ENCODE data around the gene SP6.
A peak's percentile ranks its signal among the peaks of the same experiment; 100 is the strongest.

The SP6 gene

DNA sequence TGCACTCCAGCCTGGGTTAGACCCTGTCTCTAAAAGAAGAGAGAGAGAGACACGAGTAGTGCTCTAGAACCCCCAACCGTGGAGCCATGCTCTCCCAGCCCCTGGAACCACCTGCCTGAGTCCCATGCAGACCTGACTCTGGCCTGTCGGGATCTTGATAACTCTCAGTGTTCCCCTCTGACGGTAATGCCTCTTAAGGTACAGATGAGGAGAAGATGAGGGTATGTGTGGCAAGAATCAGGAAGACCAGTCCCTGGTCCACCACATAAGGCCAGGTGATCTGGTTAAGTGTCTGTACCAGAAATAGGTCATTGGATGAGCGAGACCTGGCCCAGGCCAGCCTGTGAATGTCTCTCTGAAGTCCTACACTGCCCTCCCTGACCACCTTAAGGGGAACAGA lies 47.8 kb downstream of the SP6 start:
- DNase-seq (ENCODE audit: low spot score), result no peak
- in situ Hi-C loops (cut with MboI; ENCODE audit: low pct_unique_long_range_greater_than_20kb, low sequenced_read_pairs, unreplicated experiment), result no loop called here
- TF ChIP-seq CTCF (IDR thresholded peaks at IDR 0.05; ENCODE audit: extremely low read depth, insufficient read depth, missing control alignments), result no peak

DNA sequence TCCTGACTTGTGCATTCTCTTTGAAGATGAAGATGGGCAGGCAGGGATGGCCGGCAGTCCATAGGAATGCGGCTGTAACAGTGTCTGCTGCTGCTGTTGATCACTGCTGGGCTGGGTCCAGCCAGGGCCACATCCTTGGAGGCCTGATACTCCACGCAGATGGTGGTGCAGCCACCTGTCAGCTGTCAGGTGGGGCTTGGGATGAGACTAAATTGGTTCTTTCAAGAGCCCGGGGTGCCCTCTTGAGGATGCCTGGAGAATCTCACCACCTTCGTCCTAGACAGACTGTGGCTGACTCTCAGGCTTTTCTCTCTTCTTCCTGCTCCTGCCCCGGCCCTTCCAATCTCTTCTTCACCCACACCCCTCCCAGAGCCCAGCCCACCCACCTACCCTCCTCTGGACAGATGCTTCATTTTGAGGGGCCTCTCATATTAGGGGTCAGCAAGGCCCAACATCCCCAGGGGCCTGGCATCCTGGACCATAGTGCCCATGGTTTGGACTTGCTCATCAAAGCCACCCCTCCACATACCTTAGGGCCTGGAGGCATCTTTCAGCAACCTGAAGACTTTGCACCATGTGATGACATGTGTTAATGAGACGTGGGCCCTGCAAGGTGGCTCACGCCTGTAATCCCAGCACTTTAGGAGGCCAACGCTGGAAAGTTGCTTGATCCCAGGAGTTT lies 48.5 kb downstream of the SP6 start:
- in situ Hi-C loops (cut with MboI; ENCODE audit: low pct_unique_long_range_greater_than_20kb, low sequenced_read_pairs, unreplicated experiment), result no loop called here

DNA sequence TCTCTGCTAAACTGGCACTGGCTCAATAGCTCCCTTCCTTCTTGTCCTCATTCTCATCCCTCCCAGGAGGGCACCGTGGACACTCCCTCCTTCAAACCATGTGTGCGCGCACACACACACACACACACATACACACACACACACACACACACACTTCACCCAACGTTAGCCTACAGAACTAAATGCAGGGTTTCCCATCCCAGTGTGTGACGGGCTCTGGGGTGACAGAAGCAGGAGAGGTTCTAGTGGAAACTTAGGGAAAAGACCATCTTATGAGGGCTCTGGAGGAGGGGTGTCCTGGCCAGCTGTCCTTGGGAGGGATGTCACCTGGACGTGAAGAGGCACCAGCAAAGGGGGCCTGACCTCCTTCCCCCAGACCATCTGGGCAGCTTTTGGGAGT lies 49.1 kb downstream of the SP6 start:
- in situ Hi-C loops (cut with MboI; ENCODE audit: low pct_unique_long_range_greater_than_20kb, low sequenced_read_pairs, unreplicated experiment), result no loop called here
- no peak for DNase-seq (ENCODE audit: low spot score)
- no peak for TF ChIP-seq CTCF (IDR thresholded peaks at IDR 0.05; ENCODE audit: extremely low read depth, insufficient read depth, missing control alignments)

More for the DNA sequence above, 48.5 kb downstream of the SP6 start:
- DNase-seq (ENCODE audit: low spot score), result peak; percentile 86
- TF ChIP-seq CTCF (IDR thresholded peaks at IDR 0.05; ENCODE audit: extremely low read depth, insufficient read depth, missing control alignments), result peak; percentile 70

DNA sequence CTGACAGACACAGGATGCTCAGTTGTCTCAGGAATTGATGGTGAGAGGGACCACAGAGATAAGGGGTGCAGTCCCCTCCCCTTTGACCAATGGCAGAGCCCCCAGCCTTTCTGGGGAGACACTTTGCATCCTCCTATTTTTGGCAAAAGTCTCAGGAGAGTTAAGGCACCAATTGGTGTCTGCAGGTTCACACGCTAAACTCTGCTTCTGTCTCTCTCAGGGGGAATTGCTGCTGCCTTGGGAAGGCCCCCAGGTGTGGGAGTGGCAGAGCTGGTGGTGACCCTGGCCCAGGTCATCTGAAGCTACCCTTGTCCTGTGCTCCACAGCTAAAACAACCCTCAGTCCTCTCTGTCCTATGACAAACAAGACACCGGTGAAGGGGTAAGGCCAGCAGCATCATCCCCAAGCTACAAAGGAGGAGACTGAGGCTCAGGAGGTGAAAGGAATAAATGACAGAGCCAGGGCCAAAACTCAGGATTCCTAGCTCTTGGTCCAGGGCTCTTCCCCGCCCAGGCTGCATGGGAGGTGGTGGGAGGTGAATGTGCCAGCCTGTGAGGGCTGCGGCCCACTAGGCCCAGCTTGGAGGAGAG lies 49.7 kb downstream of the SP6 start:
- DNase-seq (ENCODE audit: low spot score), result no peak
- in situ Hi-C loops (cut with MboI; ENCODE audit: low pct_unique_long_range_greater_than_20kb, low sequenced_read_pairs, unreplicated experiment), result no loop called here

DNA sequence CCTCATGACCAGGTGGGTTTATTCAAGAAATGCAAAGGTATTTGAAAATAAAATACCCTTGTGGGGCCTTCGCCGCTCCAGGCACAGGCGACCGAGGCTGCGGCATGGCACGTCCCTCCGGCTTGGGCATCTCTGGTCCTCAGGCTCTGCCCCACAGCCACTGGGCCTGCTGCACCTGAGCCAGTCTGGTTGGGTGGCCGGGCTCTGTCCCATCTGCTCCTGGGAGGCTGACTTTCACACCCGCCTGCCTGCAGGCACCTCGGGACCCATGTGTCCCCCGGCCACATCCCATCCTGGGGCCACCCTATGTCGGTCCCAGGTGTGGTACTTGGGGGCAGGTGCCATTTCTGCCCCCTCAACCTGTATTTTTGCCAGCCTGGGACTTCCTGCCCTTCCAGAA lies 50.3 kb downstream of the SP6 start:
- TF ChIP-seq CTCF (IDR thresholded peaks at IDR 0.05; ENCODE audit: extremely low read depth, insufficient read depth, missing control alignments), result no peak
- DNase-seq (ENCODE audit: low spot score), result no peak
- in situ Hi-C loops (cut with MboI; ENCODE audit: low pct_unique_long_range_greater_than_20kb, low sequenced_read_pairs, unreplicated experiment), result no loop called here

More for the DNA sequence above, 49.7 kb downstream of the SP6 start:
- TF ChIP-seq CTCF (IDR thresholded peaks at IDR 0.05; ENCODE audit: extremely low read depth, insufficient read depth, missing control alignments), result no peak

DNA sequence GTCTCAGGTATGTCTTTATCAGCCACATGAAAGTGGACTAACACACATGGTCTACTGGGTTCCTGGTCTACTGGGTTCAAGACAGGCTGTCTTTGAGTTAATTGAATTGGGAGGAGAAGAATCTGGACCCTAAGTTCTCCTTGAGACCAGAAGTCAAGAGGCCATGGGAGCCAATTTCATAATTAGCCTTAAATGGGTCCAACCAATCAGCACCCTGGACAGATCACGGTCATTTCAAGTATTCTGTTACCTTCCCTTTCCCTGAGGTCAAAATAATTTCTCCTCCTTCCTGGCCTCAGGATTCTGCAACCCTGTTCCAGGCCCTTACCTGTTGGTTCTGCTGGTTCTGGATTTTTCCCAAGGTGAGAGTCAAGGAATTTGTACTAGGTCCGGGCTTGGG lies 53.2 kb downstream of the SP6 start:
- DNase-seq (ENCODE audit: low spot score), result no peak
- in situ Hi-C loops (cut with MboI; ENCODE audit: low pct_unique_long_range_greater_than_20kb, low sequenced_read_pairs, unreplicated experiment), result no loop called here
- TF ChIP-seq CTCF (IDR thresholded peaks at IDR 0.05; ENCODE audit: extremely low read depth, insufficient read depth, missing control alignments), result no peak

Data from GM13977 (cell line).